HG02840 (cell line): ENCODE data around the gene NR1H2.
"Not testable (repeated sequence)": the region's sequence is repeated elsewhere in the genome, so short reads cannot be mapped to it uniquely, and the experiment has no call there.

Experiments
- ATAC-seq: cut with Tn5 transposase; IDR thresholded peaks from one replicate; pipeline ENCODE4 v1.9.1; 2021; ENCODE audit warnings: mild to moderate bottlenecking, moderate library complexity, moderate number of reproducible peaks; ENCODE audit not compliant: unreplicated experiment, low FRiP score

NR1H2 gene

GRCh38 chr19:50377517-50377916, 1.3 kb downstream of the NR1H2 start:
- ATAC-seq = no peak

GRCh38 chr19:50378169-50378862, 2.1 kb downstream of the NR1H2 start:
- ATAC-seq = no peak

GRCh38 chr19:50378863-50379236, 2.6 kb downstream of the NR1H2 start:
- ATAC-seq = no peak

- no peak for ATAC-seq
These were observed 3.3 kb downstream of the NR1H2 start for GRCh38 chr19:50379602-50380001.

GRCh38 chr19:50380137-50380536, 3.9 kb downstream of the NR1H2 start:
- no peak for ATAC-seq

- no peak for ATAC-seq
These were observed 4.5 kb downstream of the NR1H2 start for GRCh38 chr19:50380751-50381151.

- no peak for ATAC-seq
These were observed 5.8 kb downstream of the NR1H2 start for GRCh38 chr19:50381881-50382729.

- no peak for ATAC-seq
These were observed 7.0 kb downstream of the NR1H2 start for GRCh38 chr19:50383001-50383851.

GRCh38 chr19:50383852-50384684, 7.8 kb downstream of the NR1H2 start, which contains the start of gene POLD1:
POLD1 (plus strand) TSS chr19:50384347; CDS start chr19:50398852, 14,505 bp downstream.
- ATAC-seq = peak; percentile 76

GRCh38 chr19:50384685-50385535, 8.7 kb downstream of the NR1H2 start:
- ATAC-seq = no peak

GRCh38 chr19:50387176-50387867, 11.1 kb downstream of the NR1H2 start:
- no peak for ATAC-seq

- ATAC-seq = no peak
These were observed 11.6 kb downstream of the NR1H2 start for GRCh38 chr19:50387868-50388245.

GRCh38 chr19:50390295-50390694, 14.0 kb downstream of the NR1H2 start:
- not testable (repeated sequence) for ATAC-seq

GRCh38 chr19:50390952-50391351, 14.7 kb downstream of the NR1H2 start:
- ATAC-seq = not testable (repeated sequence)

- ATAC-seq = no peak
These were observed 16.5 kb downstream of the NR1H2 start for GRCh38 chr19:50392759-50393158.

GRCh38 chr19:50393589-50393988, 17.3 kb downstream of the NR1H2 start:
- no peak for ATAC-seq

- ATAC-seq = no peak
These were observed 17.8 kb downstream of the NR1H2 start for GRCh38 chr19:50394017-50394416.

- no peak for ATAC-seq
These were observed 22.6 kb downstream of the NR1H2 start for GRCh38 chr19:50398675-50399367.
